Measurements from ENCODE around the gene CYTH1.
"Not testable (repeated sequence)": the region's sequence is repeated elsewhere in the genome, so short reads cannot be mapped to it uniquely, and the experiment has no call there.

Gene CYTH1

DNA sequence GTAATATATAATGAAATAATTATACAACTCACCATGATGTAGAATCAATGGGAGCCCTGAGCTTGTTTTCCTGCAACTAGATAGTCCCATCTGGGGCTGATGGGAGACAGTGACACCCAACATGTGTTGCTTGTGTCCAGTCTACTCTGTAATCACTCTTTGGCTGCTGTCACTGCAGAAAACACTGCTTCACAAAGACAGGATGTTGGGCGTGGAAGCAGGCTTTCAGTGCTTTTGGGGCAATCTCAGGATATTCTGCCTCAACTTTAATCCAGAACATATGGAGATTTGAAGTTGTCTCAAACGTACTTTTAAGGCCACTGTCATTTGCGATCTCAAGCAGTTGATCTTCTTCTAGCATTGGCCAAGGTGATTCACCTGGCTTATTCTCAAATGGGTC, 94.9 kb downstream of the CYTH1 start:
- no peak for FAIRE-seq

DNA sequence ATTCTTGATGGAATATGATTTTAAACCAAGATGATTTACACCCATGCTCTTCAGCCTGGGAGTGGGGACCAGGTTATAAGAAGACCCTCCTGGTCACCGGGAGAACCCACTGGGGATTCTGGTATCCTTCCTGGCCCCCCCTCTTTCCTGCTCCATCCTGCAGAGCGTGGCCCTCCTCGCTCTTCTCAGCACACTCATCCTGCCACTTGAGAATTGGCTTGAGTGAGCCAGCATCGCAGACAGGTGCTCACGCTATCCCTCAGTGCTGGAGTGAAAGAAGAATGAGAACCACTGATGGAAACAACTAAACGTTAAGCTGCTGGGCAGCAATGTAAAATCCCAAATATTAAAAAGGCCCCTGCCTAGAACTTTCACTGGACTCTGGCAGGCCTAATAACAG, 98.0 kb downstream of the CYTH1 start:
- no peak for FAIRE-seq

DNA sequence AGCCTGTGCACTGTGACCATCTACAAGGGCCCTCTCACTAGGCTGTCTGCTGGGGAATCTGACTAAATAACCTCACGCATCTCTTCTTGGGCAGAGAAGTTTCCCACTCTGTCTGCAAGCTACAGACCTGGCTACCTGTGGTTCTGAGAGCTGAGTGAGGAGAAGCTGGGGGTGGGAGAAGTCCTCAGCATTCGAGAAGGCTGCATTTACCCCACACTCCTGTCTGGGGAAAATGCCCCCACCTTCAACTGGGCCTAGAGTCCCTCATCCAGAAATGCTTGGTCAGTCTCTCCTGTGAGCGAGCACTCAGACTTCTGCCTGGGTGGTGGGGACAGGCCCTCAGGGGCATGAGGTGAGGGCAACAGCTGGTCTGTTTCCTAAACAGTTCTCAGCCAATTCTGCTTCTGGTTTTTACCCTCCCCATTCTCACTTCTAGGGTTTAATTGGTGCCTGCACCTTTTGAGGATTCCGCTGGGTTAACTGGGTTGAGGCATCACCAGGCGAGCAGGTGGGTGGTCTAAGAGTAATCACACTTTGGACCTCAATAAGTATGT, 98.6 kb downstream of the CYTH1 start:
- no peak for FAIRE-seq

DNA sequence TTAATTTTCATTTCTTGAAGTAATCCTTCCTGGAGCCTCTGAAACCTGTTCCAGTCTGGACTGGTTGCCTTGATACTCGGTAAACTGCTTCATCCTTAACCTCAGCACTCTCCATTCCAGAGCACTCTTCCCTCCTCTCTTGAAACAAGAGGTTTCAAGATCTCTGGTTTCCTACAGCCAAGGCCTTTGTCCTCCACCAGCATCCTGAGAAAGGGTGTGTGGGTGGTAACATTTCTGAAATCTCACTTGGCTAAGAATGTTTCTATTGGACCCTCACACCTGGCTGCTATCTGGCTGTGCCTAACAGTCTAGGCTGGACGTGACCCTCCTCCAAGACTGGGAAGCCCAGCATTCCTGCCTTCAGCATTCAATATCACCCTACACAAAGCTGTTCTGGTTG, 99.7 kb downstream of the CYTH1 start:
- no peak for FAIRE-seq

DNA sequence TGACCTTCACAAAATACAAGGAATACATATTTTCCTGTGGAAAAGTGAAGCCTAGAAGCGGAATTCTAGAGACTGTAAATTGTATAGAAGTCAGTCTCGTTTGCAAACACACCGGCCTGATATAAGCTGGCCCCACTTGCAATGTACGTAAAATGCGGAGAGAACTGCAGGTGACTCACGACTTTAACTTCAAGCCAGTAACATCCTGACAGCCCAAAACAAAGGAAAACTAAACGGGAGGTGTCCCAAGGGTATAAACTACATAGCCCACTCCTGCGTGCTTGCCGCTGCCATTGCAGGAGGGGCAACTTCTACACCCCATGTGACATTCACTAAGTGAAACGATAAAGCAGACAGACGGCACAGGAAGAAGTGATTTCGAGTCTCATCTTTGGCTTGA, 101.6 kb downstream of the CYTH1 start:
- FAIRE-seq, result no peak

DNA sequence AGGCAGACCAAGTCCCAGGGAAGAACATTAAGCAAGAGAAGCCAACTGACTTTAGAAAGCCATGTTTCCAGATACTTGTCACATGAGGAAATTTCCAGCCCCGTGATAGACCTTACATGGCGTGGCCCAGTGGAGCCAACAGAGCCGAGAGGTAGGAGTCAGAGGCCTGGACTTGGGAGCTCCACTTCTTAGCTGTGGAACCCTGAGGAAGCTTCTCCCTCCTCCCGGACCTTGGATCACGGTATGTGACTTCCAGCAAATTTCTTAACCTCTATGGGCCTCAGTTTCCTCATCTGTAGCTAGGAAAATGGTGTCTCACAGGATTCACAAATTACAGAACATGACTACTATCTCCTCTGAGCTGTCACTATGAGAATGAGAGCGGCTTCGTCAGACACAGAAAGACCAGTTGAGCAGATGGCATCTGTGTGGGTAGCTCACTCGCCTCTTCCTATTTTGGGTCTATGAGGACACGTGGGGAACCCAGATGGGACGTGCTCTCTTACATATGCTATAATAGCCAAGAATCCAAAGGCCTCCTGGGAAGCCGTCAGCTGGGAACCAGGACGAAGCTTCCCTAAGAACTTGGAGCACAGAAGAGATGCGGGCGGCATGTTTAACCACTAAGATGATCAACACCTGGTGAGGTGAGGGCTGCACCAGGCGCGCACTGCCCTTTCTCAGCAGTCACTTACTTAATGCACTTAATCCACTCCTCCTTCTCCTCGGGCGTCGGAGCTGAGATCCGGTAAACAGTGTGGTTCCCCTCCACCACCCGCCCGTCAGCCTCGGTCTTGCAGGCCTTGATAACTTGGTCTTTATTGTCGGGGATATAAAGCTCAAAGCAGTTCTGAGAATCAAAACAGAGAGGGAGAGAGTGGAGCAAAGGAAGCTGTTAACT, 102.3 kb downstream of the CYTH1 start:
- FAIRE-seq, result no peak

DNA sequence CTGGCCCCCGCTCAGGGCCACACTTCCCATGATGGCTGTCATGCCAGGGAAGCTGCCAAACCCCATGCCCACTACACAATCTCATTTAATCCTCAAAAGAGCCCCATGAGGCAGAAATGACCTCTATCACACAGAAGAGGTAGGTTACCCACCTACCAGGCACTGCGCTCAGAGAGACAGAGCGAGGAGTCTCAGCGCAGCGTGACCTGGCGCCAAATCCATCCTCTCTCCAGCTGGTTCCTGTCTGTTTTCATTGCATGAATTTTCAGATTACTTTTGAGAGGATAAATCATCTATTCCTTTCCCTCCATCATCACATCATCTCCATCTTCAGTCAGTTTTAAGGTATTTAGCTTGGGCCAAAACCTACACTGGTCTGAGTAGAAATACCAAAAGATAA, 103.4 kb downstream of the CYTH1 start:
- no peak for FAIRE-seq

DNA sequence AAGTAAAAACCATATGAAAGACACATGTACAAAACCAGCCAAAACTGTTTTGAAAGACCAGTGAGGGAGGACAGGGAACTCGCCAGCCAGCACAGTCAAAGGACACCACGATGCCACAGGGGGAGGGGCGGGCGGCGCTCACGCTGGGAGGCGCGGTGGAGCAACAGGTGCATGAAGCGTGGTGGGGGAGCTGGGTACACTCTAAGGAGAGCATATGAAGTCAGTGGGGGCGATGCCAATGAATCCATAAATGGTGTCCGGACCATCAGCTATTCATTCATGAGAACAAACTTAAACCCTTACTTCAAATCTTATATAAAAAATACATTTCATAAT, 103.9 kb downstream of the CYTH1 start:
- FAIRE-seq, result no peak

DNA sequence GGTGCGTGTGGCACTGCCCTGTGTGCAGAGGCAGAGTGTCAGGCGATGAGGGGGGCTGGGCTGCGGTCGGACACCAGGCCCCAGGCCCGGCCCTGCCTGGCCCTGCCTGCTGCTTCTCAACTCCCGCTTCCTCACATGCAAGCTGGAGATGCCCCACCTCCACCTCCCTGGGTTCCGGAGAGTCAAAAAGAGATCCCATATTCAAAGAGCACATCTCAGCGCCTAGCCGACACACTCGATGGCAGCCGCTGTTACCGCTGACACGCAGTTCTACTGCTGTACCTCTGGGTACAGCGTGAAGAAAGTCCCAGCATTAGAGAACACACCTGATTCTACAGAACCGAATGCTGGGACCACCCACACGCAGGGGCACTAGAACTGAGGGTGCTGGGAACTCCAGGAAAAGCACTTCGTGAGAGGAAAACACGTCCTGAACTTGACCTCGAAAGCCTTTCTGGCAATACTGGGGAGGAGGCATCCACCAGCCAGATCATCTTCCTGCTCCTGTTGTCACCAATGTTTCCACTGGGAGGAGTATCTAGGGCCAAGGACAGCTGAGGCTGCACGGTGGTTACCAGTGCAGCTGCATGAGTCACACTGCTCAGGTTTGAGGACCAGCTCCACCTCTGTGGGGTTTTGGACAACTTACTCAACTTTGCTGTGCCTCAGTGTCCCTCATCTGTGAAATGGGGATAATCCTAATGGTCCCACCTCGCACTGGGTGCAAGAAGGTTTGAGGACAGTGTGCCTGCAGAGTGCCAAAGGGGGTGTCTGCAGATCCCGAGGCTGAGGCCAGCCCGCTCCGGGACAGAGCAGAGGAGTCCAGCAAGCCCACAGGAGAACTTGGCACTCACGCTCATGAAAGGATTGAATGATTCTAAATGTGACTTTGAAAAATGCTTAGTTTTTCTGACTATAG, 104.5 kb downstream of the CYTH1 start:
- no peak for FAIRE-seq

DNA sequence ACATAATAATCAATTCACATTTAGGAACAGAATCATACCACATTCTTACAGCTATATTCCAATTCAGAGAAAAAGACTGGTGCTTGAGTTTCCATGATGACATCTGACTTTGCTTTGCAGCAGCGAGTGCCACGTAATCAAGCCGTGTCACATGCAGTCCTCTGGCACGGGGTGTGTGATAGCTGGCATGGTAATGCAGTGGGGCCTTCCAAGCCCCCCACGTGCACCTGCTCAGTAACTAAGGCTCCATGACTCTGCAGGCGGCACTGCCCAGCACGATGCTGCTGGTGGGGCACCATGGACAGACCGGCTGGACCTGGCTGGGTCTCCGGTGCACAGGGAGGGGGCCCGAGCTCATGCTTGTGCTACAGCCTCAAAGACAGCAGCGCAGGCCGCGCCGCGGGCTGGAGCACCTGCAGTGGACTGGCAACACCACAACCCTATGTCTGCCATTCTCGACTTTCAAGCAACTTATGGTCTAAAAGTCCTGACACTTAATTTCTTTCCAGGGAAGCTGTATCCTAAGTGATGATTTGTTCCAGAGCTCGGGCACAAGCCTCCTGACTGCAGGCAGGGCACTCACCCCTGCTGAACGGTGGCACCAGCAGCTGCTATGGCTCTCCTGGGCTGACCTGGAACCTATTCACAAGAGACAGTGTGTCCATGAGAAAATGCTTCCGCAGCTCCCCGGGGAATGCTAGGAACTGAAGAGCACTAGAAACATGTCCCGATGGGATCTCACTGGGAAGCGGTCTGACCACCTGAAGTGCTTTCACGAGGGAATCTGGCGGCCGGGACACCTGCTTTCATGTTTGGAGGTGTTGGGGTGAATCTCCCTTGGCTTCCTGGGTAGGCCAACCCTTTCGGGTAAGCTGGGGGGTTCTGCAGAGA, 105.4 kb downstream of the CYTH1 start:
- no peak for FAIRE-seq

DNA sequence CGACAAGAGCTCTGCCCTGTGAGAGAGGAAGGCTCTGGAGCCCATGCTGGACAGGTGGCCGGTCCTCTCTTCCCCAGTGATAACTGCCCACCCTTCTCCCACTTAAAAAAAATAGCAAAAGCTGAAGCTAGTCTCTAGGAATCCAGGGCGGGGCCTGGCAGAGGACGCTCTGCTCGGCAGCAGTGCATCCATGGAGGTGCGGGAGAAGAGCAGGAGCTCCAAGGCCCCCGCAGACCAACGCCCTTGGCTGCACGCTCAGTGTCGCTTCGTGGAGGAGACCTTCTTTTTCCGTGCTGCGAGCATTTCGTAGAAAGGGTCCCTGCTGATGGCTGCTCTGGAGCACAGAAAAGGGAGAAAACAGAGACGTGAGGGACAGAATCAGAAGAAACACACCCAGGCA, 106.2 kb downstream of the CYTH1 start:
- FAIRE-seq, result no peak

DNA sequence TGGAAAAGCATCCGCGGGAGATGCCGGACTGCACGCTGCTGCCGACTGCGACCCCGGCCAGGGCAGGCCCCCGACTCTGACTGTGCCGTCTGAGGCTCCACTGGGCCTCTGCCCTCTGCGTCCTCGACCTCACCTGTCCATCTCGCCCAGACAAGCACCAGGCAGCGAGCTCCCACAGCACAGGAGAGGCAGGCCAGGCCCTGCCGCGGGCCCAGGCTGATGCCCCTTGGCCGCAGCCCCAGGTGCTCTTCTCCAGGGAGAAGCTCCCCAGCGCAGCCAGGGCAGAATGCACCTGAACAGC, 106.8 kb downstream of the CYTH1 start:
- FAIRE-seq, result no peak

DNA sequence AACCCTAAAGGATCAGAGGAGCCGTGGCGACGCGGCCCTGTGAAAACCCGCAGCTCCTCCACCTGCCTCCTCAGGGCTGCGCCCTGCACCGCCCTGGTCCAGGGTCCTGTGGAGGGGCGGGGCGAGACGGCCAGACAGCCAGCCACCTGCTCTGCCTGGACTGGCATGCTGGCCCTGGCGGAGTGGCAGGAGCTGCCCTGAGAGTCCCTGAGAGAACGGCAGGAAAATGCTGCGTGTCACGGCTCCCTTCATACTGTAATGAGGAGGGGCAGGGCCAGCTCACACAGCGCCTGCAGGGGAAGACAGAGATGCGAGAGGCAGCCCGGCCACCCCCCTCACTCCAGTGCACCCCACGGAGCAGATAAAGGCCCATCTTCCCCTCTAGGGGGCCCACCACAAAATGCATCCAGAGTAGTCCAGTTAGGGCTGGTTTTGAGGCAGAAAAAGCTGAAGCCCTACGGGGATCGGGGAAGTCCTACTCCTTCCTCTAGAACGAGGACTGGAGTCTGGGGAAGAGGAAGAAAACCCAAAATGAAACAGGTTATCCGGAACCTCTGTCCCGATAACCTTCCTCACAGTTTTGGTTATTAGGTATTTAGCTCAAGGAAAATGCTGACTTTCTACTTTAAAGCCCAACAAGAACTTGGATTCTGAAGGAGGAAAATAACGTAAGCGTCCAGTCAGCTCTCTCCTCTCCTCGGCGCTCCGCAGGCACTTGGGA, 107.3 kb downstream of the CYTH1 start:
- no peak for FAIRE-seq

DNA sequence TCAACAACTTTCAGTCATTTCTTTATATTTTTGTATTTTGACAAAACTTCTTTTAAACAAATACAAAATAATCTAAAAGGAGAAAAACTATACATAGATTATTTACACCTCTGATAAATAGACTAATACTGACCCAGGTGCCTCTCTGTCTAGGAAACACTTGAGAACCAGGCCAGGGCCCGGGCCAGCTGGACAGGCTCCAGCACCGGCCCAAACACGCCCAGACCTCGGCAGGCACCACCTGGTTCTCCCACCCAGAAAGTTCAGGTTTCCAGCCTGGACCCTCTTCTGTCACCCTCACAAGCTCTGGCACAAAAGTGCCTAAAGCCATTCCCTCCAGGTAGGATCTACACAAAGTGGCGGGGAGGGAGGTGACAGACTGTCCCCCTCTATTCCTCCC, 107.9 kb downstream of the CYTH1 start:
- FAIRE-seq, result no peak

DNA sequence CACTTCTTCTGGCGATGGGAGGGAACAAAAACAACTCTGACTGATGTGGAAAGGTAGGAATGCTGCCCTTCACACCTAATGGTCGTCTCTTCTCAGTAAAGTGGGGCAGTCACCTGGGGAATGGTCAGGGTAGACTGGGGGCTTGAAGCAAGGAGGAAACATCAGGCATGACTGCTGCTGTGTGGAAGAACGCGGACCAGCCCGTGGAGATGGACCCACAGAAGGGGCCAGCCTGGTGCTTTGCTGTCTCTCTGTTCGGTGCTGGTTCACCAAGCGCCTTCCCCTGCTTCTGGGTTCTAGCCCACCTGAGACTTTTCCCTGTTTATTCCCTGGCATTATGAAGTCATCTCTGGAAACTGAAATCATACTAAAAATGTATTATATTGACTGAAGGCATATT, 108.7 kb downstream of the CYTH1 start:
- no peak for FAIRE-seq

DNA sequence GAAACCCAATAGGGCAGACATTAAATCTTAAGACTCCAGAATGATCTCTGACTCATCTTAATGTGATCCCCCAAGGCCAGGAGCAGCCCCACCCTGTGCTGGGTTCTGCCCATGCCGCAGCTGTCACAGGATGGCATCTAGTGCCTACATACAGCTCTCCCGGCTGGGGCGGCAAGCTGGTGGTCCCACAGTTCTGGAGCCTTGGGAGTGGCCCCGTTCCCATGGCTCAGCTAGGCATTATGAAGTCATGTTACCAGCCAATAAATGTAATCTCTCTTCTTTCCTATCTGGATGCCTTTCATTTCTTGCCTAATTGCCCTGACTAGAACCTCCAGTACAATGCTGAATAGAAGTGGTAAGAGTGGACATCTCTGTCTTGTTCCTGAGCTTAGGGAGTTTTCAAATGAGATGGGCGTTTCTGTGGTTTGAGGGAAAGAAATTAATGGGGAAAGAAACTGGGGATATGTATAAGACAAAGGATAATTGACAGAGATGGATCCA, 109.2 kb downstream of the CYTH1 start:
- no peak for FAIRE-seq

DNA sequence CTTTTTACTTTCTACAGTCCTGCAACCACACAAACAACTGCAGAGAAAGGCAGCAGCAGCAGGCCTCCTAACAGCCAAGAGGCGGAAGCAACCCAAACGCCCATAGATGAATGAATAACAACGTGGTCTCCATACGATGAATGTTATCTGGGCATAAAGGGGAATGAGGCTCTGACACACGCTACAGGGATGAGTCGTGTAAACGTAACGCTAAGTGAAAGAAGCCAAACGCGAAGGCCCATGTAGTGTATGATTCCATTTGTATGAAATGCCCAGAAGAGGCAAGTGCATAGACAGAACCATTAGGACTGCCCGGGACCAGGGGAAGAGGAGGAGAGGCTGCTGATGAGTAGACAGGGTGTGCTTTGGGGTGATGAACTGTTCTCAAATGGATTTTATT, 110.1 kb downstream of the CYTH1 start:
- FAIRE-seq, result no peak

DNA sequence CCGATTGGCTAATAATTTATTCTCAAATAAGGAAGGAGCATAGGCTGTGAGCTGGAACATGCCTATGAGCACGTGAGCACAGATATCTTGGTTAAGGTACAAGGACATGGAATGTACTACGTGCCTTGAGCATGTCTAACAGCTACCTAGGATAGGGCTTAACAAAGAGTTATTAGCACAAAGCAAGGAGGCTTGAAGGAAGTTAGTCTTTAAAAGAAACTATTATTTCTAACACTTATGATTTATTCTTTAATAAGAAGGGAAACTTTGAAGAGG, 110.4 kb downstream of the CYTH1 start:
- FAIRE-seq, result not testable (repeated sequence)

DNA sequence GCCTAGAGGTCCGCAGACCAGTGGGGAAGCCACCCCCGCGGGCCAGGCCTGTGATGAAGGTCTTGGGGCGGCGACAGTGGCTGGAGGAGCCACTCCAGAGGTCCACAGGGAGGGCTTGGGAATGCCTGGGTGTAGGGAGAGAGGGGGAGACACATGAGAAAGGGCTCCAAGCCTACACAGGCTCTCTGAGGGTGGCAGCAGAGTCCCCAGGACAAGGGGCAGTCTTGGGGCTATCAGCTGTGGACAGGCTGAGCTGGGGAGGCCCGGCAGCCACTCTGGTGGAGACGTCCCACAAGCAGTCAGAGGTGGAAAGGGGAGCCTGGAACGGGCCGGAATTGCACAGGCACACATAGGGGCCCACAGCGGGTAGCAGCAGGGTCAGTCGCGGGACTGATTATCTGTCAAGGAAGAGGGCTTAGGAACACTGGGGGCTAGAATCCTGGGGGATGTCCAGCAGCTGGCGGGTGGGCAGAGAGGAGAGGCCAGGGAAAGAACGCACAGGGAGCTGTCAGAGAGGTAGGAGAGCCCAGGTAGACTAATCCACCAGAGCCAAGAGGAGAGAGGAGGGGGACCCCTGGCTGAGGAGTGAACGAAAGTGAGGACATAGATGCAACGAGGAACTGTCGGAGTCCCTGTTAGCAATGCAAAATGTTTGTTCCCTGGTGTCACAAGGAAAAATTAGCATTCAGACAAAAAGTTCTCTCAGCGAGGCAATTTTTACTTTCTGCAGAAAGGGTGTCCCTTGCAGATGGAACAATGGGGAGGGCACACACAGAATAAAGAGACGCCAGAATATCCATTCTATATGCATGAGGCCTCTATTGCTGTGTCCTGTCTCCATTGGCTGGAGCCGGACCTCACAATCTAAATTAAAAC, 111.0 kb downstream of the CYTH1 start:
- no peak for FAIRE-seq

DNA sequence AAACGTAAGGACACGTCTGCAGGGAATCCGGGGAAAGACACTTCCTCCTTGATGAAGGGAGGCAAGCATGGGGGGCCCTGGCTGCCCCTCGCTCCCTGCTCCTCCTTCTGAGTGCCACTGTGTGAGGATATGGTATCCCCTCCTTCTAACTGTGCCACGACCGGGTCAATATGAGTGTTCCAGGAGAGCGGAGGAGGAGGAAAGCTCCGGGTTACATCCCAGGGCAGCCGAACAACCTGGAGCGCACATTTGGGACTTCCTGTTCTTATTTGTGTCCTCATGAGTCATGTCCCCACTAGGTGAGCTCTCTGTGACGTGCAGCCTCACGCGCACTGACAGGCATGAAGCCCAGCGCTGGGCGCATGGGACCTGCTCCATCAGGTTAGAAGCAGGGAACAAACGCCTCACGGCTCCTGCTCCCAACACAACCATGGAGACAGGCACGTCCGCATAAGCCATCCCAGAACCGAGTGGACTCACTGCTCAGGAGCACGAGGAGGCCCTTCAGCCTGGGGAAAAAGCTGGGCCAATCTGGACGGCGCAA, 112.0 kb downstream of the CYTH1 start:
- no peak for FAIRE-seq

Measured in colon (tissue), 2 donors.